ENCODE data around the gene MTG2. TPM values are rescaled to one million over a fixed set of nuclear protein-coding genes. Genes with fewer than 3 reads are reported as not detected.
A peak's percentile ranks its signal among the peaks of the same experiment; 100 is the strongest.

The MTG2 gene
- total RNA-seq, 1 donor from 2014 or later, result 29.4 TPM

DNA sequence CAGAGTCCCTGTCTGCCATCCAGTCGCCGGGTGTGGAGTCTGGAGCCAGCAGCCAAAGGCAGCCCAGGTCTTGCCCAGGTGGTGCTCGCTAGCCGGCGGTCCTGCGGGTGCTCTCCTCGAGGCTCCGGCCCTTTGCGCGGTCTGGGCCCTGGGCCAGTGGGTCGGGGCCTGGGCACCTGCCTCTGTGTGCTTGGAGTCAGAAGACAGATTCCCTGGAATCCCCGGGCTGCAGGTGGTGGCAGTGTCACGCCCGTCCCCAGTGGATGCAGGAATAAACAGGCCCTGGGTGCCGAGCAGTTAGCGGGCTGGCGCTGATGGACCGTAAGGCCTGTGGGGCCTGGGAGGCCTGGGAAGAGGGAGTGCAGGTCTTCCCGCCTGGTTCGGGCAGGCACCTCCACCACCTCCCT lies 33.9 kb upstream of the MTG2 start:
- TF ChIP-seq, protein P1, sequence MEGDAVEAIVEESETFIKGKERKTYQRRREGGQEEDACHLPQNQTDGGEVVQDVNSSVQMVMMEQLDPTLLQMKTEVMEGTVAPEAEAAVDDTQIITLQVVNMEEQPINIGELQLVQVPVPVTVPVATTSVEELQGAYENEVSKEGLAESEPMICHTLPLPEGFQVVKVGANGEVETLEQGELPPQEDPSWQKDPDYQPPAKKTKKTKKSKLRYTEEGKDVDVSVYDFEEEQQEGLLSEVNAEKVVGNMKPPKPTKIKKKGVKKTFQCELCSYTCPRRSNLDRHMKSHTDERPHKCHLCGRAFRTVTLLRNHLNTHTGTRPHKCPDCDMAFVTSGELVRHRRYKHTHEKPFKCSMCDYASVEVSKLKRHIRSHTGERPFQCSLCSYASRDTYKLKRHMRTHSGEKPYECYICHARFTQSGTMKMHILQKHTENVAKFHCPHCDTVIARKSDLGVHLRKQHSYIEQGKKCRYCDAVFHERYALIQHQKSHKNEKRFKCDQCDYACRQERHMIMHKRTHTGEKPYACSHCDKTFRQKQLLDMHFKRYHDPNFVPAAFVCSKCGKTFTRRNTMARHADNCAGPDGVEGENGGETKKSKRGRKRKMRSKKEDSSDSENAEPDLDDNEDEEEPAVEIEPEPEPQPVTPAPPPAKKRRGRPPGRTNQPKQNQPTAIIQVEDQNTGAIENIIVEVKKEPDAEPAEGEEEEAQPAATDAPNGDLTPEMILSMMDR (IDR thresholded peaks at IDR 0.05; ENCODE audit: unreplicated experiment), result no peak
- no peak for DNase-seq (ENCODE audit: low spot score in 2 of 2, unreplicated experiment in 2 of 2)
- Mint-ChIP-seq H3K27ac (peak overlapping the region; percentile 80), H3K27me3 (ENCODE audit: low read depth) (no peaks in the 10 kb centered on the region), H3K4me1 (peaks cover 36% of the 10 kb centered on the region), H3K36me3 (peaks cover 17% of the 10 kb centered on the region), H3K4me3 (no peak overlapping the region), H3K9me3 (peaks cover 10% of the 10 kb centered on the region)

DNA sequence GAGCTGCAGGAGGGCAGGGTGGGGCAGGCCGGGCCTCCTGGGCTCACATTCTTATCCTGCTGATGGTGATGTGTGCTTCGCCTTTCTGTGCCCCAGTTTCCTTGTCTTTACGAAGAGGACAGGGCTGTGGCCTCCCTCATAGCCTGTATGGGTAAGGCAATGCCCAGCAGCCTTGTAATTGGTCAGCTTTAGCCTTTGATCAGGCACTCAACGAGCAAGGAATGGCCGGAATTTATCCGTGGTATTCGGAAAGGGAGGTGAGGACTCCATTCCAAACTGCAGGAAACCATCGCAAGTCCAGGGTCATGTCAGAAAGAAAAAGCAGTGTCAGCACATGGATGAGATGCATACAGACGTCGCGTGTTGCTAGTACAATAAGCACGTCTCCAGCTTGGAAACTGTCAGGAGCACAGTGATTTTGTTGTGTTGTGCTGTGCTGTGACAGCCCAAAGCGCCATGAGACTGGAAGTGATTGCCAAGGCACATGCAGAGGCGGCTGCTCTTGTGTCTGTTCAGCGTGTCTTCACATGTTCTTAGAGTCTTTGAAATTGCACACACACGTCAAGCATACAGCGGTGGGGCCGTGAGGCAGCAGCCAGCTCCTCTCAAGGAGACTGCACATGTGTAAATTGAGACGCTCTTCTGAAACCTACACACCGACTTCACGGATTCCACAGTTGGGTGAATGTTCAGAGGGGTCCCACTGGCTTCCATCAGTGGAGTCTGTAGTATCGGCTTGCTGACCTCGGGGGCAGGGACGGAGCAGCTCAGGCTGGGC lies 33.1 kb upstream of the MTG2 start:
- Mint-ChIP-seq H3K27ac (peak overlapping the region; percentile 80), H3K4me1 (peaks cover 32% of the 10 kb centered on the region), H3K4me3 (no peak overlapping the region), H3K36me3 (peaks cover 25% of the 10 kb centered on the region), H3K27me3 (ENCODE audit: low read depth) (no peaks in the 10 kb centered on the region), H3K9me3 (peaks cover 11% of the 10 kb centered on the region)
- no peak for DNase-seq (ENCODE audit: low spot score in 2 of 2, unreplicated experiment in 2 of 2)
- TF ChIP-seq, protein P1 (IDR thresholded peaks at IDR 0.05; ENCODE audit: unreplicated experiment), result no peak

DNA sequence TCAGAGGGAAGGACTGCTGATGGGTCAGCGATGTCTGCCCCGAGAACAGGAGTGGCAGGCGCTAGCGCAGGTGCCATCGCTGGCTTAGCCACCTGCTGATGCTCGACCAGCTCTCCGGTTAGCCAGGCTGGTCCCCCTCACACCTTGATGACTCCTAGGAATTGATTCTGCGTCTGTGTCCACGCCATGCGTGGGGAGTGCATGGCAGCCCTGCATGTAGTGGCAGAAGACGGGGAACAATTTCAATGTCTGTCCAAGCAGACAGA lies 32.6 kb upstream of the MTG2 start:
- peak overlapping the region; percentile 80 for H3K27ac Mint-ChIP-seq
- peaks cover 11% of the 10 kb centered on the region for H3K9me3 Mint-ChIP-seq
- H3K4me1 Mint-ChIP-seq, result peaks cover 27% of the 10 kb centered on the region
- H3K27me3 Mint-ChIP-seq (ENCODE audit: low read depth), result no peaks in the 10 kb centered on the region
- no peak for DNase-seq (ENCODE audit: low spot score in 2 of 2, unreplicated experiment in 2 of 2)
- H3K4me3 Mint-ChIP-seq, result no peak overlapping the region
- TF ChIP-seq, protein P1 (IDR thresholded peaks at IDR 0.05; ENCODE audit: unreplicated experiment), result no peak
- peaks cover 27% of the 10 kb centered on the region for H3K36me3 Mint-ChIP-seq

DNA sequence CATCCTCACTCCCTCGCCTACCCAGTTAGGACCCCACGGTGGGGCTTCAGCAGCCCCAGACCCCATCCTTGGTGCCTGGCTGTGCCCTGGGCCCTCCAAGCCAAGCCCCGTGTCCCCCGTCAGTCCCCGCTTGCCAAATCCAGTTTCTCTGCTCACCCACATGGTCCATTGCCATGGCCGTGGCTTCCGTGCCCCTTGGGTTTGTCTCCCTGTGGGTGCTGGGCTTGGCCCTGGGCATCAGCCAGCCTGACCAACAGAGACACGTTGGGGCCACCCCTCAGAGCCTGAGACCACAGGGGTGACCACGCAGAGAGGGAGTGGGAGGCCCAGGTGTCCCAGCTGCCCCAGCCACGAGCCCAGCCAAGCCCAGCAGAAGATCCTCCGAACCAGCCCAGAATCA lies 31.6 kb upstream of the MTG2 start:
- Mint-ChIP-seq H3K9me3 (peaks cover 11% of the 10 kb centered on the region), H3K4me3 (no peak overlapping the region), H3K27me3 (ENCODE audit: low read depth) (no peaks in the 10 kb centered on the region), H3K36me3 (peaks cover 29% of the 10 kb centered on the region), H3K27ac (no peak overlapping the region), H3K4me1 (peaks cover 25% of the 10 kb centered on the region)
- no peak for DNase-seq (ENCODE audit: low spot score in 2 of 2, unreplicated experiment in 2 of 2)
- TF ChIP-seq, protein P1 (IDR thresholded peaks at IDR 0.05; ENCODE audit: unreplicated experiment), result no peak

DNA sequence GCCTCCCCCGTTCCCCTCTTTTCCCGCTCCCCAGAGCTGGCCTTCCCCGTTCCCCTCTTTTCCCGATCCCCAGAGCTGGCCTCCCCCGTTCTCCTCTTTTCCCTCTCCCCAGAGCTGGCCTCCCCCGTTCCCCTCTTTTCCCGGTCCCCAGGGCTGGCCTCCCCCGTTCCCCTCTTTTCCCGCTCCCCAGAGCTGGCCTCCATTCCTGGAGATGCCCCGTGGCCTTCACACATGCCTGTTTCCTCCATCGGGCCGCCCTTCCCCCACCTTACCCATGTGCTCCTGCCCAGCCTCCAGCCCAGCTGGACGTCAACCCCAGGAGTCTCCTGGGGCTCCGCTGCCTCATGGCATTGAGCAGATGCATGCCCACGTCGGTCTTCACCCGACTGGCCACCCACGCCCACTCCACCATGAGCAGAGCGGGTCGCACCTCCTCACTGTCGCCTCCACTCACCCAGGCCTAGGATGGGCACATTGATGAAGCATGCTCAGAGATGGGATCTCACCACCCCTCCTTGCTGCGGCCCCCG lies 30.9 kb upstream of the MTG2 start:
- Mint-ChIP-seq H3K27me3 (ENCODE audit: low read depth) (no peaks in the 10 kb centered on the region), H3K4me3 (no peak overlapping the region), H3K36me3 (peaks cover 29% of the 10 kb centered on the region), H3K9me3 (peaks cover 11% of the 10 kb centered on the region), H3K27ac (no peak overlapping the region), H3K4me1 (peaks cover 27% of the 10 kb centered on the region)
- TF ChIP-seq, protein P1 (IDR thresholded peaks at IDR 0.05; ENCODE audit: unreplicated experiment), result no peak
- DNase-seq (ENCODE audit: low spot score in 2 of 2, unreplicated experiment in 2 of 2), result no peak
